Keratinocyte (primary cell): ENCODE results near the gene ARHGAP12.

Experiments used
- EZH2 ChIP-seq: IDR thresholded peaks from one replicate; pipeline ENCODE4 v1.6.1; 2012; ENCODE audit warnings: inconsistent platforms, mild to moderate bottlenecking, low read length, moderate library complexity
- TF ChIP-seq, protein P1 (sequence below), 3 experiments: IDR thresholded peaks in 1 of 3; conservative IDR thresholded peaks in 1 of 3; optimal IDR thresholded peaks in 1 of 3; 2 replicates in 2 of 3; 3 replicates in 1 of 3; pipeline versions ENCODE3 to v1.5.1; 2011; ENCODE audit warnings: low read length in 3 of 3, mild to moderate bottlenecking in 3 of 3, moderate library complexity in 2 of 3, control low read depth in 1 of 3, inconsistent platforms in 1 of 3; ENCODE audit not compliant: insufficient read depth in 2 of 3; ENCODE audit errors: extremely low read depth in 1 of 3

GRCh38 chr10:31932838-31933237, 4.2 kb upstream of the ARHGAP12 start:
- TF ChIP-seq, protein P1, sequence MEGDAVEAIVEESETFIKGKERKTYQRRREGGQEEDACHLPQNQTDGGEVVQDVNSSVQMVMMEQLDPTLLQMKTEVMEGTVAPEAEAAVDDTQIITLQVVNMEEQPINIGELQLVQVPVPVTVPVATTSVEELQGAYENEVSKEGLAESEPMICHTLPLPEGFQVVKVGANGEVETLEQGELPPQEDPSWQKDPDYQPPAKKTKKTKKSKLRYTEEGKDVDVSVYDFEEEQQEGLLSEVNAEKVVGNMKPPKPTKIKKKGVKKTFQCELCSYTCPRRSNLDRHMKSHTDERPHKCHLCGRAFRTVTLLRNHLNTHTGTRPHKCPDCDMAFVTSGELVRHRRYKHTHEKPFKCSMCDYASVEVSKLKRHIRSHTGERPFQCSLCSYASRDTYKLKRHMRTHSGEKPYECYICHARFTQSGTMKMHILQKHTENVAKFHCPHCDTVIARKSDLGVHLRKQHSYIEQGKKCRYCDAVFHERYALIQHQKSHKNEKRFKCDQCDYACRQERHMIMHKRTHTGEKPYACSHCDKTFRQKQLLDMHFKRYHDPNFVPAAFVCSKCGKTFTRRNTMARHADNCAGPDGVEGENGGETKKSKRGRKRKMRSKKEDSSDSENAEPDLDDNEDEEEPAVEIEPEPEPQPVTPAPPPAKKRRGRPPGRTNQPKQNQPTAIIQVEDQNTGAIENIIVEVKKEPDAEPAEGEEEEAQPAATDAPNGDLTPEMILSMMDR (optimal IDR thresholded peaks at IDR 0.05 in 1 of 3, IDR thresholded peaks at IDR 0.05 in 1 of 3, conservative IDR thresholded peaks at IDR 0.05 in 1 of 3; ENCODE audit: extremely low read depth in 1 of 3, insufficient read depth in 2 of 3, low read length in 3 of 3) = no peak
- no peak for TF ChIP-seq EZH2
